GM19324 (cell line): ENCODE measurements around the gene KCNIP1.
"Not testable (repeated sequence)": the region's sequence is repeated elsewhere in the genome, so short reads cannot be mapped to it uniquely, and the experiment has no call there.

Experiments
- ATAC-seq: cut with Tn5 transposase; IDR thresholded peaks from one replicate; pipeline ENCODE4 v1.9.1; 2021; ENCODE audit warnings: mild to moderate bottlenecking, moderate library complexity; ENCODE audit not compliant: unreplicated experiment, low FRiP score

Gene KCNIP1

GRCh38 chr5:170758481-170758880 lies 254.7 kb downstream of the KCNIP1 start:
- ATAC-seq = no peak

GRCh38 chr5:170760113-170760512 lies 256.3 kb downstream of the KCNIP1 start:
- ATAC-seq = no peak

GRCh38 chr5:170761048-170761707 lies 257.4 kb downstream of the KCNIP1 start:
- no peak for ATAC-seq

- ATAC-seq = no peak
Observed at GRCh38 chr5:170761708-170762066, 257.9 kb downstream of the KCNIP1 start.

- ATAC-seq = not testable (repeated sequence)
Observed at GRCh38 chr5:170762298-170762697, 258.5 kb downstream of the KCNIP1 start.

GRCh38 chr5:170765868-170766267 lies 262.0 kb downstream of the KCNIP1 start:
- ATAC-seq = not testable (repeated sequence)

- ATAC-seq = no peak
Observed at GRCh38 chr5:170769246-170769645, 265.4 kb downstream of the KCNIP1 start.

- ATAC-seq = no peak
Observed at GRCh38 chr5:170769898-170770416, 266.1 kb downstream of the KCNIP1 start.

GRCh38 chr5:170771496-170771895 lies 267.7 kb downstream of the KCNIP1 start:
- no peak for ATAC-seq

- ATAC-seq = no peak
Observed at GRCh38 chr5:170773024-170773985, 269.5 kb downstream of the KCNIP1 start.

- ATAC-seq = no peak
Observed at GRCh38 chr5:170774831-170775230, 271.0 kb downstream of the KCNIP1 start.

GRCh38 chr5:170781946-170782345 lies 278.1 kb downstream of the KCNIP1 start:
- no peak for ATAC-seq

- ATAC-seq = no peak
Observed at GRCh38 chr5:170782438-170782837, 278.6 kb downstream of the KCNIP1 start.

GRCh38 chr5:170783498-170784247 lies 279.9 kb downstream of the KCNIP1 start, which contains the start of gene GABRP:
Gene GABRP, plus strand, starts transcription at chr5:170783725. Its CDS starts 4,891 bp downstream, at chr5:170788616.
- no peak for ATAC-seq

- ATAC-seq = no peak
Observed at GRCh38 chr5:170785416-170785815, 281.6 kb downstream of the KCNIP1 start.
